DOHH2 (cell line): ENCODE results near the gene ITGAE.

ENCODE experiments used
- H3F3A ChIP-seq: fragments of 200-600 bp; sonication (generic), shearing (Covaris generic); 2 replicates; pipeline ENCODE4 v1.6.0; 2016; ENCODE audit warnings: antibody characterized with exemption, mild to moderate bottlenecking; ENCODE audit not compliant: control insufficient read depth, insufficient read depth
- H3K27ac ChIP-seq: fragments of 200-600 bp; sonication (generic); 2 replicates; pipeline ENCODE4 v1.5.1; 2014; ENCODE audit warnings: low read depth, mild to moderate bottlenecking, low read length, moderate library complexity
- H3K27me3 ChIP-seq: fragments of 200-600 bp; sonication (generic); 2 replicates; pipeline ENCODE4 v1.6.1; 2014; ENCODE audit warnings: mild to moderate bottlenecking, low read length, mixed read lengths; ENCODE audit not compliant: control insufficient read depth
- H3K36me3 ChIP-seq: fragments of 200-600 bp; sonication (generic); 2 replicates; pipeline ENCODE4 v1.6.1; 2014; ENCODE audit warnings: mild to moderate bottlenecking, low read length, moderate library complexity, mixed read lengths; ENCODE audit not compliant: control insufficient read depth
- H3K4me1 ChIP-seq: fragments of 200-600 bp; sonication (generic); 2 replicates; pipeline ENCODE4 v1.6.1; 2014; ENCODE audit warnings: mild to moderate bottlenecking, low read length, mixed read lengths; ENCODE audit not compliant: control insufficient read depth
- H3K4me2 ChIP-seq: fragments of 200-600 bp; sonication (generic); 2 replicates; pipeline ENCODE4 v1.6.0; 2014; ENCODE audit warnings: mild to moderate bottlenecking, low read length, moderate library complexity
- H3K4me3 ChIP-seq: fragments of 200-600 bp; sonication (generic); 2 replicates; pipeline ENCODE4 v1.5.1; 2014; ENCODE audit warnings: mild to moderate bottlenecking, low read length, mixed read lengths
- H3K79me2 ChIP-seq: fragments of 200-600 bp; sonication (generic); 2 replicates; pipeline ENCODE4 v1.6.1; 2014; ENCODE audit warnings: mild to moderate bottlenecking, low read length, mixed read lengths; ENCODE audit not compliant: control insufficient read depth
- H3K9me2 ChIP-seq: fragments of 200-600 bp; sonication (generic); replicated peaks from 2 replicates; pipeline ENCODE4 v1.6.1; 2014; ENCODE audit warnings: mild to moderate bottlenecking, low read length, mixed read lengths; ENCODE audit not compliant: control insufficient read depth
- H3K9me3 ChIP-seq: fragments of 200-600 bp; sonication (generic); 2 replicates; pipeline ENCODE4 v1.6.1; 2014; ENCODE audit warnings: antibody characterized with exemption, low read length, mixed read lengths; ENCODE audit not compliant: control insufficient read depth, insufficient read depth
- H4K20me1 ChIP-seq: fragments of 200-600 bp; sonication (generic); 2 replicates; pipeline ENCODE4 v1.6.0; 2014; ENCODE audit warnings: low read depth, mild to moderate bottlenecking, antibody characterized with exemption, low read length, moderate library complexity; ENCODE audit not compliant: control insufficient read depth, insufficient read depth
- CTCF ChIP-seq: fragments of 200-600 bp; sonication (generic); IDR thresholded peaks from one replicate; pipeline ENCODE4 v1.5.1; 2014; ENCODE audit warnings: antibody characterized with exemption, mild to moderate bottlenecking, low read depth, low read length; ENCODE audit not compliant: poor library complexity, severe bottlenecking
- EZH2phosphoT487 ChIP-seq: fragments of 200-600 bp; sonication (generic); IDR thresholded peaks from 2 replicates; pipeline ENCODE4 v1.6.1; 2017; ENCODE audit warnings: borderline replicate concordance, mild to moderate bottlenecking, antibody characterized with exemption, low read length, moderate library complexity, mixed read lengths

Gene ITGAE

GRCh38 chr17:3801792-3802191 is 804 bp upstream of the ITGAE start:
- no peaks in the 10 kb centered on the region for H3K79me2 ChIP-seq
- no peaks in the 10 kb centered on the region for H3K27me3 ChIP-seq
- H3K4me3 ChIP-seq: no peak overlapping the region
- TF ChIP-seq CTCF: no peak
- H3K36me3 ChIP-seq: peaks cover 3% of the 10 kb centered on the region; the same call in 1 of the 2 replicates
- no peaks in the 10 kb centered on the region for H3K9me3 ChIP-seq
- peaks cover 71% of the 10 kb centered on the region for H3K4me1 ChIP-seq
- H4K20me1 ChIP-seq: no peaks in the 10 kb centered on the region
- peaks cover 19% of the 10 kb centered on the region for H3F3A ChIP-seq
- no peak overlapping the region for H3K27ac ChIP-seq
- H3K9me2 ChIP-seq: no peaks in the 10 kb centered on the region
- H3K4me2 ChIP-seq: no peak overlapping the region

GRCh38 chr17:3801347-3801746 is 359 bp upstream of the ITGAE start:
- Histone ChIP-seq H3K4me3 (no peak overlapping the region), H3K27me3 (no peaks in the 10 kb centered on the region), H3K4me2 (no peak overlapping the region), H3K4me1 (peaks cover 76% of the 10 kb centered on the region), H3K9me2 (no peaks in the 10 kb centered on the region), H4K20me1 (no peaks in the 10 kb centered on the region), H3K36me3 (peaks cover 3% of the 10 kb centered on the region; the same call in 1 of the 2 replicates), H3K27ac (no peak overlapping the region), H3K79me2 (no peaks in the 10 kb centered on the region), H3K9me3 (no peaks in the 10 kb centered on the region), H3F3A (peaks cover 15% of the 10 kb centered on the region)
- no peak for TF ChIP-seq EZH2phosphoT487
- no peak for TF ChIP-seq CTCF

GRCh38 chr17:3799181-3799945 is 1.6 kb downstream of the ITGAE start:
- TF ChIP-seq EZH2phosphoT487 (no peak), CTCF (peak; percentile 31)
- H3K9me2 ChIP-seq: no peaks in the 10 kb centered on the region
- peak overlapping the region; percentile 44 for H3K4me2 ChIP-seq
- H3K79me2 ChIP-seq: no peaks in the 10 kb centered on the region
- peaks cover 3% of the 10 kb centered on the region; the same call in 1 of the 2 replicates for H3K36me3 ChIP-seq
- no peaks in the 10 kb centered on the region for H3K27me3 ChIP-seq
- H3K4me3 ChIP-seq: 0 out of 2 replicates have a peak overlapping the region, but pooled peaks have one; percentile 1
- H3K4me1 ChIP-seq: peaks cover 80% of the 10 kb centered on the region
- no peaks in the 10 kb centered on the region for H4K20me1 ChIP-seq
- peaks cover 20% of the 10 kb centered on the region for H3F3A ChIP-seq
- no peaks in the 10 kb centered on the region for H3K9me3 ChIP-seq
- peak overlapping the region; percentile 56 for H3K27ac ChIP-seq
